Measurements from ENCODE around the gene CYP51A1. TPM values are rescaled to one million over a fixed set of nuclear protein-coding genes. Genes with fewer than 3 reads are reported as not detected.
"Not testable (repeated sequence)": the region's sequence is repeated elsewhere in the genome, so short reads cannot be mapped to it uniquely, and the experiment has no call there.

The CYP51A1 gene
- total RNA-seq, 1 donor = 119 TPM

DNA sequence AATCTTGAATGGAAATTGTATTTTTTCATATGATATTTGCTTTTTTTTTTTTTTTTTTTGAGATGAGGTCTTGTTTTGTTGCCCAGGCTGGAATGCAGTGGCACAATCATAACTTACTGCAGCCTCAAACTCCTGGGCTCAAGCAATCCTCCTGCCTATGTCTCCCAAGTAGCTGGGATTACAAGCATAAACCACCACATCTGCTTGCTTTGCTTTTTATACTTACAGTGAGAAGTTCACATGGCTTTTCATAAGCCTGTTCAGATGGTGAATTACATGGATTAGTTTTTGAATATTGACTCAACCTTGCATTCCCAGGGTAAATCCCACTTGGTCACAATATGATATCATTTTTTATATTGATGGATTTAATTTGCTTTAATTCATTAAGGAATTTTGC is 22.7 kb upstream of the CYP51A1 start:
- TF ChIP-seq, protein P1, sequence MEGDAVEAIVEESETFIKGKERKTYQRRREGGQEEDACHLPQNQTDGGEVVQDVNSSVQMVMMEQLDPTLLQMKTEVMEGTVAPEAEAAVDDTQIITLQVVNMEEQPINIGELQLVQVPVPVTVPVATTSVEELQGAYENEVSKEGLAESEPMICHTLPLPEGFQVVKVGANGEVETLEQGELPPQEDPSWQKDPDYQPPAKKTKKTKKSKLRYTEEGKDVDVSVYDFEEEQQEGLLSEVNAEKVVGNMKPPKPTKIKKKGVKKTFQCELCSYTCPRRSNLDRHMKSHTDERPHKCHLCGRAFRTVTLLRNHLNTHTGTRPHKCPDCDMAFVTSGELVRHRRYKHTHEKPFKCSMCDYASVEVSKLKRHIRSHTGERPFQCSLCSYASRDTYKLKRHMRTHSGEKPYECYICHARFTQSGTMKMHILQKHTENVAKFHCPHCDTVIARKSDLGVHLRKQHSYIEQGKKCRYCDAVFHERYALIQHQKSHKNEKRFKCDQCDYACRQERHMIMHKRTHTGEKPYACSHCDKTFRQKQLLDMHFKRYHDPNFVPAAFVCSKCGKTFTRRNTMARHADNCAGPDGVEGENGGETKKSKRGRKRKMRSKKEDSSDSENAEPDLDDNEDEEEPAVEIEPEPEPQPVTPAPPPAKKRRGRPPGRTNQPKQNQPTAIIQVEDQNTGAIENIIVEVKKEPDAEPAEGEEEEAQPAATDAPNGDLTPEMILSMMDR (IDR thresholded peaks at IDR 0.05; ENCODE audit: insufficient read depth, low read length) = no peak
- peak; percentile 9 for DNase-seq (ENCODE audit: low read depth)

DNA sequence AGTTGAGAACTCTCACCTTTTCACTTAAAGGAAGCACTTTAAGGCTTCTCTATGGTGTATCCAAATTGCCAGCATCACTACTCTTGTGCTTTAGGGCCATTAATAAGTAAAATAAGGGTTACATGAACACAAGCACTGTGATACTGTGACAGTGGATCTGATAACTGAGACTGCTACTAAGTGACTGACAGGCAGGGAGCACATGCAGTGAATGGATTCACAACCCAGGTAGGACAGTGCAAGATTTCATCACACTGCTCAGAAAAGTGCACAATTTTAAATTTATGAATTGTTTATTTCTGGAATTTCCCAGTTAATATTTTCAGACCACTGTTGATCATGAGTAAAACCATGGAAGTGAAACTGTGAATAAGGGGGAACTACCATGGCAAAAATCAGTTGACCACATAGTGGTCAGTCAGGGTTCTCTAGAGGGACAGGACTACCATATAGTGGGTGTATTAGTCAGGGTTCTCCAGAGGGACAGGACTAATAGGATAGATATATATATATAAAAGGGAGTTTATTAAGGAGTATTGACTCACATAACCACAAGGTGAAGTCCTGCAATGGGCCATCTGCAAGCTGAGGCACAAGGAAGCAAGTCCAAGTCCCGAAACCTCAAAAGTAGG is 20.9 kb upstream of the CYP51A1 start:
- no peak overlapping the region for H3K4me3 ChIP-seq (ENCODE audit: low read depth, low read length)
- TF ChIP-seq, protein P1 (IDR thresholded peaks at IDR 0.05; ENCODE audit: insufficient read depth, low read length) = no peak
- DNase-seq (ENCODE audit: low read depth) = no peak

More for the DNA sequence above, 22.7 kb upstream of the CYP51A1 start:
- no peak overlapping the region for H3K4me3 ChIP-seq (ENCODE audit: low read depth, low read length)

DNA sequence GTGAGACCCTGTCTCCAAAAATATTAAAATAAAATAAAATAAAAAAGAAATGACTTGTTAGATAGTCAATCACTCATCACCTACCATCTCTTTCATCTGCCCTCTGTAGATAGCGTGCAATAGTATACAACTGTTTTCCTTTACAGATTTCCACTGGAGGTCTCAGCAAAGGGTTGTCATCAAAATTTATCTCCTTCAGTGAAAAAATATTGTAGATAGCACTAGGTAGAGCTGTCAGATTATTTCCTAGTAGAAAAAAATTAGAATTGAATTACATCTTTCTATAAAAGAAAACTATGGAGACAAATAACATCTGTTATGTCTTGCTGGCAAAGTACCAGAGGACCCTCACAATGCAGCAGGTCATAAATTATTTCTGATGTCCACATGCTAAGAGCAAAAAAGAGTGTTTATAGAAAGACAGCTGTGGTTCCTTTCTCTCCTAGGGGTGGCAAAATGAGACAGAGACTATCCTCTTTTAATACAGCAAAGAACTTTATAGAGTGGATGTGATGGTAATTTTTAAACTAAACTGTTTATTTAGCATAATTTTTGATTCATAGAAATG is 16.3 kb upstream of the CYP51A1 start:
- H3K4me3 ChIP-seq (ENCODE audit: low read depth, low read length) = no peak overlapping the region
- TF ChIP-seq, protein P1 (IDR thresholded peaks at IDR 0.05; ENCODE audit: insufficient read depth, low read length) = no peak
- DNase-seq (ENCODE audit: low read depth) = no peak

DNA sequence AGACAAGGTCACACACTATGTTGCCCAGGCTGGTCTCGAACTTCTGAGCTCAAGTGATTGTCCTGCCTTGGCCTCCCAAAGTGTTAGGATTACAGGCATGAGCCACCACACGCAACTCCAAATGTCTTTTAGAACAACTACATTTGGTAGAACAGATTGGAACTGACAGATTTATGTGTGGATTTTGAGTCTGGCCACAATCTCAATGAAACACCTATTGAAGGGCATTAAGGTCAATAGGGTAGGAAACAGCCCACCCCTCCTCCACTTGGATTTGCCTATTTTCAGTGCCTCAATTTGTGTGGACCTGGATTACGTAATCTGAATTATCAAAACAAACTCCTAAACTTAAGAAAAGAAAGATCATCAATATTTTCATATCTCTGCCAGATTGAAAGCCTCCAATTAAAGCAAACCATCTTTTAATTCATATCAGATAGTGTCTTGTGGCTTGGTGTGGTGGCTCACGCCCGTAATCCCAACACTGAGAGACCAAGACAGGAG is 15.5 kb upstream of the CYP51A1 start:
- TF ChIP-seq, protein P1 (IDR thresholded peaks at IDR 0.05; ENCODE audit: insufficient read depth, low read length) = no peak
- DNase-seq (ENCODE audit: low read depth) = no peak
- no peak overlapping the region for H3K4me3 ChIP-seq (ENCODE audit: low read depth, low read length)

DNA sequence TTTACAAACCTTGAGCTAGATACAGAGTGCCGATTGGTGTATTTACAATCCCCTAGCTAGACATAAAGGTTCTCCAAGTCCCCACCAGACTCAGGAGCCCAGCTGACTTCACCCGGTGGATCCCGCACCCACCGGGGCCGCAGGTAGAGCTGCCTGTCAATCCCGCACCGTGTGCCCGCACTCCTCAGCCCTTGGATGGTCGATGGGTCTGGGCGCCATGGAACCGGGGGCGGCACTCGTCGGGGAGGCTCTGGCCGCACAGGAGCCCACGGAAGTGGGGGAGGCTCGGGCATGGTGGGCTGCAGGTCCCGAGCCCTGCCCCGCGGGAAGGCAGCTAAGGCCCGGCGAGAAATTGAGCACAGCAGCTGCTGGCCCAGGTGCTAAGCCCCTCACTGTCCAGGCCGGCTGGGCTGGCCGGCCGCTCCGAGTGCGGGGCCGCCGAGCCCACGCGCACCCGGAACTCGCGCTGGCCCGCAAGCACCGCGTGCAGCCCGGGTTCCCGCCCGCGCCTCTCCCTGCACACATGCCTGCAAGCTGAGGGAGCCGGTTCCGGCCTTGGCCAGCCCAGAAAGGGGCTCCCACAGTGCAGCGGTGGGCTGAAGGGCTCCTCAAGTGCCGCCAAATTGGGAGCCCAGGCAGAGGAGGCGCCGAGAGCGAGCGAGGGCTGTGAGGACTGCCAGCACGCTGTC is 9.1 kb upstream of the CYP51A1 start:
- not testable (repeated sequence) for H3K4me3 ChIP-seq (ENCODE audit: low read depth, low read length); DNase-seq (ENCODE audit: low read depth)

DNA sequence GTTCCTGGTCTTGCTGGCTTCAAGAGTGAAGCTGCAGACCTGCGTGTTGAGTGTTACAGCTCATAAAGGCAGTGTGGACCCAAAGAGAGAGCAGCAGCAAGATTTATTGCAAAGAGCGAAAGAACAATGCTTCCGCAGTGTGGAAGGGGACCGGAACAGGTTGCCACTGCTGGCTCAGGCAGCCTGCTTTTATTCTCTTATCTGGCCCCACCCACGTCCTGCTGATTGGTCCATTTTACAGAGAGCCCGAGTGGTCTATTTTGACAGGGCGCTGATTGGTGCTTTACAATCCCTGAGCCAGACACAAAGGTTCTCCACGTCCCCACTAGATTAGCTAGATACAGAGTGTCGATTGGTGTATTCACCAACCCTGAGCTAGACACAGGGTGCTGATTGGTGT is 8.5 kb upstream of the CYP51A1 start:
- not testable (repeated sequence) for H3K4me3 ChIP-seq (ENCODE audit: low read depth, low read length); DNase-seq (ENCODE audit: low read depth)

DNA sequence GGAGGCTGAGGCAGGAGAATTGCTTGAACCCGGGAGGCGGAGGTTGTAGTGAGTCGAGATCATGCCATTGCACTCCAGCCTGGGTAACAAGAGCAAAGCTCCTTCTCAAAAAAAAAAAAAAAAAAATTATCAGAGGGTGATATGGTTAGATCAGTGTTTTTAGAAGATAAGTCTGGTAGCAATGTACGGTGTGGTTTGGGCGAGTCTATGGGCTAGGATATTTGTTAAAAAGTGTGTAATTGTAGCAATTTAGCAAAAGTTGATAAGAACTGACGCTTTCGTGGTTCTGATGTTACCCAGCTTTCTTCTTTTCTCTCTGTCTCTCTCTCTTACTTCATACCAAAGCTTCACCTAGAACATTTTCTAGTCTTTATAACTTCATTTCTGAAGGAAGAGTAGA is 6.9 kb upstream of the CYP51A1 start:
- DNase-seq (ENCODE audit: low read depth) = no peak
- H3K4me3 ChIP-seq (ENCODE audit: low read depth, low read length) = no peak overlapping the region
- TF ChIP-seq, protein P1 (IDR thresholded peaks at IDR 0.05; ENCODE audit: insufficient read depth, low read length) = no peak
